Lower lobe of right lung (tissue), 2 donors: ENCODE data around the gene FAM210A. TPM values are rescaled to one million over a fixed set of nuclear protein-coding genes. Genes with fewer than 3 reads are reported as not detected.

Experiments
- ATAC-seq, 2 donors: fragments of 200-7000 bp; cut with Tn5 transposase; one replicate each; pipeline ENCODE4 v1.9.1; 2020 to 2022; ENCODE audit warnings: mild to moderate bottlenecking in 2 of 2, moderate library complexity in 2 of 2
- DNase-seq: peaks from one replicate; pipeline ENCODE4 v3.0.0-alpha.2; 2020
- H3K27ac ChIP-seq: fragments of 200-600 bp; one replicate; pipeline ENCODE4 v1.8.0; 2022
- H3K27me3 ChIP-seq: fragments of 200-600 bp; one replicate; pipeline ENCODE4 v1.8.0; 2022; ENCODE audit warnings: low read depth
- H3K36me3 ChIP-seq: fragments of 200-600 bp; one replicate; pipeline ENCODE4 v1.8.0; 2022; ENCODE audit warnings: mild to moderate bottlenecking
- H3K4me1 ChIP-seq: fragments of 200-600 bp; one replicate; pipeline ENCODE4 v1.8.0; 2022
- H3K4me3 ChIP-seq: fragments of 200-600 bp; one replicate; pipeline ENCODE4 v1.8.0; 2022; ENCODE audit warnings: mild to moderate bottlenecking
- H3K9me3 ChIP-seq: fragments of 200-600 bp; one replicate; pipeline ENCODE4 v1.8.0; 2022
- CTCF ChIP-seq: fragments of 200-600 bp; IDR thresholded peaks from one replicate; pipeline ENCODE4 v1.8.0; 2022; ENCODE audit warnings: antibody characterized with exemption, mild to moderate bottlenecking
- intact Hi-C: fragments of 100-400 bp; cut with DNase I; formaldehyde crosslinking; loops from one replicate; pipeline ENCODE4 v1.11.0; 2022
- total RNA-seq: library from RNA; stranded (reverse); fragmentation: NEBNext Ultra II Directional; extraction: Animal tissue kit (Norgen Biotek cat#: 25700); gene quantifications from one replicate; pipeline ENCODE4 v1.2.1, GENCODE V29; 2021
- donor health status: DM: no; HTN: yes; CAD: no; lungs with severe emphysema.

FAM210A gene
- total RNA-seq, 1 donor from 2014 or later: 9.2 TPM

GRCh38 chr18:13730481-13730880, 4.1 kb upstream of the FAM210A start:
- ATAC-seq: no peak
- Histone ChIP-seq H3K27me3 (no peaks in the 10 kb centered on the region), H3K4me1 (peaks cover 12% of the 10 kb centered on the region), H3K9me3 (no peaks in the 10 kb centered on the region), H3K27ac (no peak overlapping the region), H3K36me3 (peaks cover 35% of the 10 kb centered on the region), H3K4me3 (no peak overlapping the region)
- intact Hi-C loops: no loop called here
- TF ChIP-seq CTCF: no peak
- DNase-seq: no peak

DNA sequence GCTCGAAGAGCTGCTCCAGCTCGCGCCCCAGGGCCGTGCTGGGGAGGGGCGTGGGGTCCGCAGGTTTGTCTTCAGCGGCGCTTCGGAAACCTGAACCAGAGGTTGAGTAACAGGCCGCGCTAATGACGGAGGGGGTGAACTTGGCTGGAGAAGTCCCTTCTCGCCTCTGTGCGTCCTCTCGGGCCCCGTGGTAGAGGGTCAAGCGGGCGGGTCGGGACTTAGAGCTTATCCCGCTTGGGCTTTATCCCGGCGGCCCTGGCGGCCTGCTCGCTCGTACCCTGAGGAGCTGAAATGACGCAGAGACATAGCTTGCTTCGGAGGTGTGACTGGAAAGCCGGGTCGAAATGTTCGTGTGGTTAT, 594 bp upstream of the FAM210A start:
- H3K4me3 ChIP-seq: peak overlapping the region; percentile 99
- ATAC-seq (peak; percentile 55 to 73), DNase-seq (no peak)
- H3K27ac ChIP-seq: peak overlapping the region; percentile 96
- intact Hi-C loops: no loop called here
- peaks cover 33% of the 10 kb centered on the region for H3K4me1 ChIP-seq
- TF ChIP-seq CTCF: no peak
- no peaks in the 10 kb centered on the region for H3K27me3 ChIP-seq
- no peaks in the 10 kb centered on the region for H3K9me3 ChIP-seq
- peaks cover 6% of the 10 kb centered on the region for H3K36me3 ChIP-seq

GRCh38 chr18:13725566-13726231, 659 bp downstream of the FAM210A start:
- intact Hi-C loops: no loop called here
- Histone ChIP-seq H3K4me1 (peaks cover 33% of the 10 kb centered on the region), H3K36me3 (no peaks in the 10 kb centered on the region), H3K27ac (peak overlapping the region; percentile 96), H3K9me3 (no peaks in the 10 kb centered on the region), H3K4me3 (peak overlapping the region; percentile 99), H3K27me3 (no peaks in the 10 kb centered on the region)
- TF ChIP-seq CTCF: no peak
- no peak for ATAC-seq
- DNase-seq: no peak

- H3K27me3 ChIP-seq: no peaks in the 10 kb centered on the region
- intact Hi-C loops: no loop called here
- H3K4me1 ChIP-seq: peaks cover 23% of the 10 kb centered on the region
- no peak for DNase-seq
- no peak for TF ChIP-seq CTCF
- no peaks in the 10 kb centered on the region for H3K36me3 ChIP-seq
- no peak for ATAC-seq
- H3K4me3 ChIP-seq: no peak overlapping the region
- H3K9me3 ChIP-seq: peaks cover 6% of the 10 kb centered on the region
- H3K27ac ChIP-seq: no peak overlapping the region
Observed at GRCh38 chr18:13720847-13721246, 5.5 kb downstream of the FAM210A start.

DNA sequence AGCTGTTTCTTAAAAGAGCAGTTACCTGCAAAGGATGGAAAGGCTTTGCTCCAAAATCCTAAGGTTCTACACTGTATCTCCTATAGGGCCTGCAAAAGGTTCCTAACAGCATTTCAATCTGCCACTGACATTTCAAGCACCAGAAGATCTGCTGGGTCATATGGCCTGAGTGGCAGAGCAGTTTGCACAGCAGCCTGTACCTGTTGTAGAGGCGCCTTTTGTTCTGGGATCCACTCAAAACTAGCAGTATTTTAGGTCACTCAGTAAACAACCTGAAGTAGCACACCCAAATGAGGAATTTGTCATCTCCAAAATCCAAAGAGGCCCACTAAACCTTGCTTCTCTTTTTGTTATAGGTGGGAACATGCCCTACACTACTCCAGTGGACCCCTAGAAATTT, 6.2 kb downstream of the FAM210A start:
- H3K36me3 ChIP-seq: no peaks in the 10 kb centered on the region
- no peak for TF ChIP-seq CTCF
- no peak overlapping the region for H3K27ac ChIP-seq
- peaks cover 17% of the 10 kb centered on the region for H3K4me1 ChIP-seq
- H3K4me3 ChIP-seq: no peak overlapping the region
- peaks cover 6% of the 10 kb centered on the region for H3K9me3 ChIP-seq
- intact Hi-C loops: no loop called here
- no peaks in the 10 kb centered on the region for H3K27me3 ChIP-seq
- DNase-seq: no peak
- peak; percentile 34 to 56 for ATAC-seq
